ENCODE measurements around the gene KRT14. TPM values are rescaled to one million over a fixed set of nuclear protein-coding genes. Genes with fewer than 3 reads are reported as not detected.

Gene KRT14
- total and polyA plus RNA-seq, 2 experiments from 2014 or later, result not detected

- Mint-ChIP-seq H3K27ac (no peak overlapping the region), H3K4me1 (no peaks in the 10 kb centered on the region)
- no peaks in the 10 kb centered on the region for H3K79me2 ChIP-seq (replicated peaks; ENCODE audit: insufficient read depth)
Observed at GRCh38 chr17:41567317-41567716, 19.4 kb downstream of the KRT14 start.

More at GRCh38 chr17:41567317-41567716, 19.4 kb downstream of the KRT14 start:
- Mint-ChIP-seq H3K36me3 (ENCODE audit: low read depth) (no peaks in the 10 kb centered on the region), H3K9me3 (peaks cover 6% of the 10 kb centered on the region; the same call in 1 of the 3 replicates), H3K4me3 (no peak overlapping the region), H3K27me3 (ENCODE audit: insufficient read depth, low read depth, poor library complexity) (peaks cover 14% of the 10 kb centered on the region)
- no peaks in the 10 kb centered on the region for H3K27me3 ChIP-seq (ENCODE audit: insufficient read depth)
- no peak for TF ChIP-seq POLR2AphosphoS5 (IDR thresholded peaks at IDR 0.05; ENCODE audit: low read depth)
- TF ChIP-seq, protein P1, sequence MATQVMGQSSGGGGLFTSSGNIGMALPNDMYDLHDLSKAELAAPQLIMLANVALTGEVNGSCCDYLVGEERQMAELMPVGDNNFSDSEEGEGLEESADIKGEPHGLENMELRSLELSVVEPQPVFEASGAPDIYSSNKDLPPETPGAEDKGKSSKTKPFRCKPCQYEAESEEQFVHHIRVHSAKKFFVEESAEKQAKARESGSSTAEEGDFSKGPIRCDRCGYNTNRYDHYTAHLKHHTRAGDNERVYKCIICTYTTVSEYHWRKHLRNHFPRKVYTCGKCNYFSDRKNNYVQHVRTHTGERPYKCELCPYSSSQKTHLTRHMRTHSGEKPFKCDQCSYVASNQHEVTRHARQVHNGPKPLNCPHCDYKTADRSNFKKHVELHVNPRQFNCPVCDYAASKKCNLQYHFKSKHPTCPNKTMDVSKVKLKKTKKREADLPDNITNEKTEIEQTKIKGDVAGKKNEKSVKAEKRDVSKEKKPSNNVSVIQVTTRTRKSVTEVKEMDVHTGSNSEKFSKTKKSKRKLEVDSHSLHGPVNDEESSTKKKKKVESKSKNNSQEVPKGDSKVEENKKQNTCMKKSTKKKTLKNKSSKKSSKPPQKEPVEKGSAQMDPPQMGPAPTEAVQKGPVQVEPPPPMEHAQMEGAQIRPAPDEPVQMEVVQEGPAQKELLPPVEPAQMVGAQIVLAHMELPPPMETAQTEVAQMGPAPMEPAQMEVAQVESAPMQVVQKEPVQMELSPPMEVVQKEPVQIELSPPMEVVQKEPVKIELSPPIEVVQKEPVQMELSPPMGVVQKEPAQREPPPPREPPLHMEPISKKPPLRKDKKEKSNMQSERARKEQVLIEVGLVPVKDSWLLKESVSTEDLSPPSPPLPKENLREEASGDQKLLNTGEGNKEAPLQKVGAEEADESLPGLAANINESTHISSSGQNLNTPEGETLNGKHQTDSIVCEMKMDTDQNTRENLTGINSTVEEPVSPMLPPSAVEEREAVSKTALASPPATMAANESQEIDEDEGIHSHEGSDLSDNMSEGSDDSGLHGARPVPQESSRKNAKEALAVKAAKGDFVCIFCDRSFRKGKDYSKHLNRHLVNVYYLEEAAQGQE (IDR thresholded peaks at IDR 0.05; ENCODE audit: unreplicated experiment), result no peak
- no peak for TF ChIP-seq NANOG (IDR thresholded peaks at IDR 0.05; ENCODE audit: borderline replicate concordance)
- TF ChIP-seq EZH2phosphoT487 (IDR thresholded peaks at IDR 0.05; ENCODE audit: unreplicated experiment), result no peak
- TF ChIP-seq ZNF114 (CRISPR knock-in tag; IDR thresholded peaks at IDR 0.05), result no peak
- no peak for TF ChIP-seq ZNF331 (CRISPR knock-in tag; IDR thresholded peaks at IDR 0.05; ENCODE audit: low read depth)
- no peak for TF ChIP-seq ETS1 (IDR thresholded peaks at IDR 0.05)
- no peak for TF ChIP-seq CREB1 (CRISPR knock-in tag; IDR thresholded peaks at IDR 0.05; ENCODE audit: low read depth)
- TF ChIP-seq STAT1 (IDR thresholded peaks at IDR 0.05; ENCODE audit: unreplicated experiment), result no peak
- no peak for TF ChIP-seq EZH2 (IDR thresholded peaks at IDR 0.05; ENCODE audit: low read depth, unreplicated experiment)
- TF ChIP-seq ZNF462 (CRISPR knock-in tag; IDR thresholded peaks at IDR 0.05), result no peak
- TF ChIP-seq CTCF (conservative IDR thresholded peaks at IDR 0.05; ENCODE audit: low read depth in 2 of 2), result no peak
- TF ChIP-seq JUNB (IDR thresholded peaks at IDR 0.05; ENCODE audit: unreplicated experiment), result no peak
- no peaks in the 10 kb centered on the region for H4K20me1 ChIP-seq (replicated peaks; ENCODE audit: insufficient read depth)
- no peaks in the 10 kb centered on the region for H3K36me3 ChIP-seq (ENCODE audit: insufficient read depth)
- H3K9me2 ChIP-seq (ENCODE audit: insufficient read depth), result peaks cover 10% of the 10 kb centered on the region; the same call in 1 of the 2 replicates
- ATAC-seq, result no peak
- H3K4me1 ChIP-seq (ENCODE audit: insufficient read depth), result no peaks in the 10 kb centered on the region
- H3F3A ChIP-seq (replicated peaks; ENCODE audit: low read depth), result no peaks in the 10 kb centered on the region
- no peak for DNase-seq (ENCODE audit: low spot score)
- no peak overlapping the region for H3K4me3 ChIP-seq
- no peak overlapping the region for H3K4me2 ChIP-seq
- H2AFZ ChIP-seq, result no peak overlapping the region
- H3K27ac ChIP-seq (ENCODE audit: low read depth), result no peak overlapping the region
